ENCODE data around the gene MAP2K4.

MAP2K4 gene

GRCh38 chr17:12062249-12062648 lies 41.6 kb downstream of the MAP2K4 start:
- H3K36me3 ChIP-seq (ENCODE audit: insufficient read depth, low read length), result peaks cover 13% of the 10 kb centered on the region
- TF ChIP-seq FOXP2 (optimal IDR thresholded peaks at IDR 0.05; ENCODE audit: control extremely low read depth, extremely low read length, insufficient read depth) (no peak), EZH2 (IDR thresholded peaks at IDR 0.05) (no peak), POLR2AphosphoS5 (IDR thresholded peaks at IDR 0.05; ENCODE audit: borderline replicate concordance, low read depth, low read length) (no peak)
- no peak overlapping the region for H3K4me3 ChIP-seq
- H3K9ac ChIP-seq (ENCODE audit: insufficient read length), result no peak overlapping the region
- no peaks in the 10 kb centered on the region for H3K9me3 ChIP-seq (ENCODE audit: low read depth, low read length)
- H3K27ac ChIP-seq, result no peak overlapping the region
- DNase-seq (ENCODE audit: low read depth, low spot score), result no peak

GRCh38 chr17:12064395-12064794 lies 43.7 kb downstream of the MAP2K4 start:
- Histone ChIP-seq H3K27ac (no peak overlapping the region), H3K4me3 (no peak overlapping the region), H3K9ac (ENCODE audit: insufficient read length) (no peak overlapping the region), H3K9me3 (ENCODE audit: low read depth, low read length) (no peaks in the 10 kb centered on the region), H3K36me3 (ENCODE audit: insufficient read depth, low read length) (peaks cover 15% of the 10 kb centered on the region)
- no peak for TF ChIP-seq FOXP2 (optimal IDR thresholded peaks at IDR 0.05; ENCODE audit: control extremely low read depth, extremely low read length, insufficient read depth)
- TF ChIP-seq POLR2AphosphoS5 (IDR thresholded peaks at IDR 0.05; ENCODE audit: borderline replicate concordance, low read depth, low read length), result no peak
- no peak for TF ChIP-seq EZH2 (IDR thresholded peaks at IDR 0.05)
- no peak for DNase-seq (ENCODE audit: low read depth, low spot score)

DNA sequence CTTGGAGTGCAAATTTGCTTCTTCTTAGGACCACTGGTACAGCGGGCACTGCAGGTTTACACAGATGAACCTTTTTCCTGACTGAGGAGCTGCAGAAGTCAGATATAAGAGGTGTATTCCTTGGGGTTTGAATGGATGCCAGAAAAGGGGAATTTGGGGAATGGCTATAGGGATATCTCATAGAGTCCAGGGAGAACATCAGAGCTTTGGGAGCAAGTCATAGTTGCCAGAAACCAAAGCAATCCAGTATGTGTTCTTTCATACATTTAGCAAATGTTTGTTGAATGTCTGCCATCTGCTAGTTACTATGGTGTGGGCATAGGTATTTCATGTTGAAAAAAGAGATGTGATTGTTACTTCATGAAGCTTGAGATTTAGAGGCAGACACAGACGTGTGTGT lies 46.8 kb downstream of the MAP2K4 start:
- Histone ChIP-seq H3K9ac (ENCODE audit: insufficient read length) (no peak overlapping the region), H3K4me3 (no peak overlapping the region), H3K27ac (no peak overlapping the region), H3K9me3 (ENCODE audit: low read depth, low read length) (no peaks in the 10 kb centered on the region), H3K36me3 (ENCODE audit: insufficient read depth, low read length) (peaks cover 27% of the 10 kb centered on the region)
- DNase-seq (ENCODE audit: low read depth, low spot score), result no peak
- TF ChIP-seq EZH2 (IDR thresholded peaks at IDR 0.05) (no peak), FOXP2 (optimal IDR thresholded peaks at IDR 0.05; ENCODE audit: control extremely low read depth, extremely low read length, insufficient read depth) (no peak), POLR2AphosphoS5 (IDR thresholded peaks at IDR 0.05; ENCODE audit: borderline replicate concordance, low read depth, low read length) (no peak)

DNA sequence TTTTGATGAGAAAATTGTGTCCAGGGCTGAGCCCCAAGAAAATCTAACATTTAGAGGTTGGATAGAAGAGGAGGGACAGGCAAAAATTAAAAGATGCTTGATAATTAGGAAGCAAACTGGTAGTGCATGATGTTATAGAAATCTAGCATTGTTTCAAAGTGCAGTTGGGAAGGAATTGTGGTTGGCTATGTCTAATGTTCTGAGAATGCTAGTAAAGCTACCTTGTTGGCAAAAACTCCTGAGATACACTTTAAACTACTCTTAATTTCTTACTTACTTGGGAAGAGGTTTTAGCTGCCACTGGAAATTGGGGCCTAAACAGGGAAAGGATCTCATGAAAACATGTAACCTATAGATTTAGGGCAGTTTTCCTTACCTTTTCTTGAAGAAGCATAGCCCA lies 48.3 kb downstream of the MAP2K4 start:
- H3K27ac ChIP-seq, result no peak overlapping the region
- H3K4me3 ChIP-seq, result no peak overlapping the region
- H3K9me3 ChIP-seq (ENCODE audit: low read depth, low read length), result no peaks in the 10 kb centered on the region
- no peak for DNase-seq (ENCODE audit: low read depth, low spot score)
- H3K9ac ChIP-seq (ENCODE audit: insufficient read length), result no peak overlapping the region
- peaks cover 20% of the 10 kb centered on the region for H3K36me3 ChIP-seq (ENCODE audit: insufficient read depth, low read length)
- TF ChIP-seq EZH2 (IDR thresholded peaks at IDR 0.05), result no peak

GRCh38 chr17:12070561-12070960 lies 49.9 kb downstream of the MAP2K4 start:
- TF ChIP-seq FOXP2 (optimal IDR thresholded peaks at IDR 0.05; ENCODE audit: control extremely low read depth, extremely low read length, insufficient read depth), result no peak
- no peak for TF ChIP-seq EZH2 (IDR thresholded peaks at IDR 0.05)
- Histone ChIP-seq H3K9ac (ENCODE audit: insufficient read length) (no peak overlapping the region), H3K4me3 (no peak overlapping the region), H3K36me3 (ENCODE audit: insufficient read depth, low read length) (peaks cover 15% of the 10 kb centered on the region), H3K9me3 (ENCODE audit: low read depth, low read length) (no peaks in the 10 kb centered on the region), H3K27ac (no peak overlapping the region)
- DNase-seq (ENCODE audit: low read depth, low spot score), result no peak

GRCh38 chr17:12074346-12074745 lies 53.7 kb downstream of the MAP2K4 start:
- H3K4me3 ChIP-seq, result no peak overlapping the region
- no peaks in the 10 kb centered on the region for H3K9me3 ChIP-seq (ENCODE audit: low read depth, low read length)
- peaks cover 30% of the 10 kb centered on the region for H3K36me3 ChIP-seq (ENCODE audit: insufficient read depth, low read length)
- H3K9ac ChIP-seq (ENCODE audit: insufficient read length), result no peak overlapping the region
- no peak overlapping the region for H3K27ac ChIP-seq
- no peak for DNase-seq (ENCODE audit: low read depth, low spot score)
- TF ChIP-seq FOXP2 (optimal IDR thresholded peaks at IDR 0.05; ENCODE audit: control extremely low read depth, extremely low read length, insufficient read depth) (no peak), POLR2AphosphoS5 (IDR thresholded peaks at IDR 0.05; ENCODE audit: borderline replicate concordance, low read depth, low read length) (no peak), EZH2 (IDR thresholded peaks at IDR 0.05) (no peak)

- Histone ChIP-seq H3K27ac (no peak overlapping the region), H3K9me3 (ENCODE audit: low read depth, low read length) (no peaks in the 10 kb centered on the region), H3K36me3 (ENCODE audit: insufficient read depth, low read length) (peaks cover 16% of the 10 kb centered on the region), H3K4me3 (no peak overlapping the region), H3K9ac (ENCODE audit: insufficient read length) (no peak overlapping the region)
- TF ChIP-seq POLR2AphosphoS5 (IDR thresholded peaks at IDR 0.05; ENCODE audit: borderline replicate concordance, low read depth, low read length) (no peak), FOXP2 (optimal IDR thresholded peaks at IDR 0.05; ENCODE audit: control extremely low read depth, extremely low read length, insufficient read depth) (no peak), EZH2 (IDR thresholded peaks at IDR 0.05) (no peak)
- no peak for DNase-seq (ENCODE audit: low read depth, low spot score)
These were observed 57.1 kb downstream of the MAP2K4 start for GRCh38 chr17:12077773-12078172.

DNA sequence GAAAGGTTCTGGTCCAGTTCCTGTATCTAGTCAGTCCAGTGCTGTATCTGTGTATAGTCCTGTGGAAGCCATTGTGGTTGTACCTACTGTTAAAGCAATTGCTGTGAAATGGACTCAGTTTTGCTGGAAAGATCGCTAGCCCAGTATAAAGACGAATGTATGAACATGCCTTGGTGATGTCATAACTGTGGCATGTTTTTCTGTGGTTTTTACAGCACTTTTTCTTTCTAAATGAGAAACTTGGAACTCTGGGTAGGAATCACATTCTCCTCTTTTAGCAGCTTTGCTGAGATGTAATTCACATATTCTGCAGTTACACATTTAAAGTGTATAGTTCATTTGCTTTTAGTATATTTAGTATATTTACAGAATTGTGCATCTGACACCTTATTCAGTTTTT lies 58.1 kb downstream of the MAP2K4 start:
- Histone ChIP-seq H3K27ac (no peak overlapping the region), H3K9me3 (ENCODE audit: low read depth, low read length) (no peaks in the 10 kb centered on the region), H3K9ac (ENCODE audit: insufficient read length) (no peak overlapping the region), H3K36me3 (ENCODE audit: insufficient read depth, low read length) (peaks cover 16% of the 10 kb centered on the region), H3K4me3 (no peak overlapping the region)
- TF ChIP-seq EZH2 (IDR thresholded peaks at IDR 0.05) (no peak), POLR2AphosphoS5 (IDR thresholded peaks at IDR 0.05; ENCODE audit: borderline replicate concordance, low read depth, low read length) (no peak), FOXP2 (optimal IDR thresholded peaks at IDR 0.05; ENCODE audit: control extremely low read depth, extremely low read length, insufficient read depth) (no peak)
- DNase-seq (ENCODE audit: low read depth, low spot score), result no peak

DNA sequence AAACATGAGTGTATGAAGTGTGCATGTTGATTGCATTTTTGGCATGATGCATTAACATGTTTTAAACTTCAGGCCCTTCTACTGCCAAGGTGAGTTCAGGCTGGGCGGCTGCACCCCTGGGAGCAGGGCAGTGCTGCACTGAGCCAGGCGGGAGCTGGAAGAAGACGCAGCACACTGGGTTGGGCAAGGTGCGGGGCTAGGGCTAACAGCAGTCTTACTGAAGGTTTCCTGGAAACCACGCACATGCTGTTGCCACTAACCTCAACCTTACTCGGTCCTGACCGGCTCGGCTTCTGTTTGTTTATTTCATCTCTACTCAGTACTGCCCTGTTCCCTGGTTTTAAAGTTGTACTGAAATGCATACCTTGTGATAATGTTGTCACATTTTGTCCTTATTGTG lies 61.0 kb downstream of the MAP2K4 start:
- Histone ChIP-seq H3K4me3 (no peak overlapping the region), H3K9ac (ENCODE audit: insufficient read length) (no peak overlapping the region), H3K36me3 (ENCODE audit: insufficient read depth, low read length) (peaks cover 13% of the 10 kb centered on the region), H3K27ac (no peak overlapping the region), H3K9me3 (ENCODE audit: low read depth, low read length) (no peaks in the 10 kb centered on the region)
- DNase-seq (ENCODE audit: low read depth, low spot score), result no peak
- TF ChIP-seq POLR2AphosphoS5 (IDR thresholded peaks at IDR 0.05; ENCODE audit: borderline replicate concordance, low read depth, low read length) (no peak), FOXP2 (optimal IDR thresholded peaks at IDR 0.05; ENCODE audit: control extremely low read depth, extremely low read length, insufficient read depth) (no peak), EZH2 (IDR thresholded peaks at IDR 0.05) (no peak)

Data from SK-N-MC (cell line).